PC-3 (cell line): Measurements from ENCODE around the gene SH2D2A. TPM values are rescaled to one million over a fixed set of nuclear protein-coding genes. Genes with fewer than 3 reads are reported as not detected.

Experiments
- ATAC-seq: fragments of 200-7000 bp; cut with Tn5 transposase; 2 replicates; pipeline ENCODE4 v1.9.1; 2020; ENCODE audit warnings: mild to moderate bottlenecking, moderate library complexity
- BruUV-seq: library from RNA; stranded (reverse); fragments of 400-500 nt; replicated peaks from 2 replicates; lab custom pipeline; 2021; lab: Mats Ljungman, UMichigan
- CTCF ChIA-PET: fragments of 300-600 bp; sonication (Branson Sonifier 250); formaldehyde crosslinking; loops from one replicate; lab custom pipeline; 2022; ENCODE audit warnings: antibody characterized with exemption; lab: Charles Lee
- POLR2A ChIA-PET: fragments of 300-600 bp; sonication (Branson Sonifier 250); formaldehyde crosslinking; loops from one replicate; lab custom pipeline; 2022; ENCODE audit warnings: antibody characterized with exemption; ENCODE audit not compliant: unreplicated experiment; lab: Charles Lee
- DNase-seq: peaks from one replicate; pipeline ENCODE4 v3.0.0-alpha.2; 2015
- H2AFZ ChIP-seq: fragments of 300-600 bp; sonication (generic); 2 replicates; pipeline ENCODE4 v1.6.0; 2016; ENCODE audit warnings: antibody characterized with exemption, low read length
- H3F3A ChIP-seq: fragments of 300-600 bp; sonication (generic); one replicate; pipeline ENCODE4 v1.6.0; 2017; ENCODE audit warnings: antibody characterized with exemption, low read length, control low read depth, mild to moderate bottlenecking; ENCODE audit not compliant: unreplicated experiment
- H3K27ac ChIP-seq: fragments of 300-600 bp; sonication (generic); 2 replicates; pipeline ENCODE4 v1.5.1; 2016; ENCODE audit warnings: mild to moderate bottlenecking, low read length
- H3K27me3 ChIP-seq: fragments of 300-600 bp; sonication (generic); 2 replicates; pipeline ENCODE4 v1.6.1; 2016; ENCODE audit warnings: low read length, mixed read lengths
- H3K36me3 ChIP-seq: fragments of 300-600 bp; sonication (generic); 2 replicates; pipeline ENCODE4 v1.6.1; 2016; ENCODE audit warnings: low read depth, mixed run types, low read length, mixed read lengths
- H3K4me1 ChIP-seq: fragments of 300-600 bp; sonication (generic); 2 replicates; pipeline ENCODE4 v1.5.1; 2016; ENCODE audit warnings: low read length; ENCODE audit not compliant: insufficient read depth
- H3K4me2 ChIP-seq: fragments of 300-600 bp; sonication (generic); 2 replicates; pipeline ENCODE4 v1.6.0; 2016; ENCODE audit warnings: low read length
- H3K4me3 ChIP-seq: fragments of 300-600 bp; sonication (generic); 2 replicates; pipeline ENCODE4 v1.5.1; 2016; ENCODE audit warnings: mild to moderate bottlenecking, low read length, mixed read lengths
- H3K79me2 ChIP-seq: fragments of 300-600 bp; sonication (generic); 2 replicates; pipeline ENCODE4 v1.6.1; 2017; ENCODE audit warnings: low read length, mixed read lengths
- H3K9ac ChIP-seq: fragments of 300-600 bp; sonication (generic); 2 replicates; pipeline ENCODE4 v1.6.0; 2016; ENCODE audit warnings: mild to moderate bottlenecking, low read length
- H3K9me2 ChIP-seq: fragments of 300-600 bp; sonication (generic); replicated peaks from 2 replicates; pipeline ENCODE4 v1.6.1; 2016; ENCODE audit warnings: mixed run types, low read length, mixed read lengths
- H3K9me3 ChIP-seq: fragments of 300-600 bp; sonication (generic); 2 replicates; pipeline ENCODE4 v1.6.1; 2016; ENCODE audit warnings: low read length, mixed read lengths
- H4K20me1 ChIP-seq: fragments of 300-600 bp; sonication (generic); 2 replicates; pipeline ENCODE4 v1.6.1; 2016; ENCODE audit warnings: low read length, mixed read lengths
- CTCF ChIP-seq: fragments of 300-600 bp; sonication (generic); conservative IDR thresholded peaks from 2 replicates; pipeline ENCODE4 v1.5.1; 2017; ENCODE audit warnings: antibody characterized with exemption, low read depth, mild to moderate bottlenecking, low read length
- EZH2 ChIP-seq: fragments of 300-600 bp; sonication (generic); IDR thresholded peaks from one replicate; pipeline ENCODE4 v1.6.1; 2017; ENCODE audit warnings: antibody characterized with exemption, mild to moderate bottlenecking, low read length; ENCODE audit not compliant: unreplicated experiment
- EZH2phosphoT487 ChIP-seq: fragments of 300-600 bp; sonication (generic); IDR thresholded peaks from 2 replicates; pipeline ENCODE4 v1.6.1; 2018; ENCODE audit warnings: mild to moderate bottlenecking, antibody characterized with exemption, low read length, borderline replicate concordance
- intact Hi-C: fragments of 100-400 bp; cut with micrococcal nuclease; formaldehyde crosslinking; loops from 2 replicates; pipeline ENCODE4 v1.9.0; 2023
- total RNA-seq: library from RNA; depleted of rRNA; stranded (reverse); fragments of >200 nt; gene quantifications from 2 replicates; pipeline ENCODE4 v1.2.3, GENCODE V29; 2014

Gene SH2D2A
- total RNA-seq, 1 experiment from 2014 or later, result 6.9 TPM

GRCh38 chr1:156860113-156860627 is 43.5 kb upstream of the SH2D2A start:
- peak overlapping the region; percentile 78 for H2AFZ ChIP-seq
- H3K9me3 ChIP-seq, result no peaks in the 10 kb centered on the region
- POLR2A ChIA-PET, result interaction anchor here (0.6 kb wide), 1 partner anchor 38 kb away, joined by 7 read pairs; no protein-coding TSS in a partner anchor
- no peaks in the 10 kb centered on the region for H3K36me3 ChIP-seq
- peaks cover 22% of the 10 kb centered on the region for H3K4me1 ChIP-seq
- H3K27me3 ChIP-seq, result peaks cover 45% of the 10 kb centered on the region
- peak overlapping the region; percentile 63 for H3K4me3 ChIP-seq
- no peaks in the 10 kb centered on the region for H3F3A ChIP-seq
- no peak overlapping the region for H3K9ac ChIP-seq
- H4K20me1 ChIP-seq, result no peaks in the 10 kb centered on the region
- H3K4me2 ChIP-seq, result peak overlapping the region; percentile 92
- CTCF ChIA-PET, result interaction anchor here (0.5 to 1.5 kb wide), 11 partner anchors 21 to 171 kb away, joined by 3 to 26 read pairs (median 6); partner anchors contain the start of gene METTL25B
- no peaks in the 10 kb centered on the region for H3K9me2 ChIP-seq
- BruUV-seq, result no TSS peak
- TF ChIP-seq CTCF (peak; percentile 96), EZH2 (no peak)
- no peak overlapping the region for H3K27ac ChIP-seq
- DNase-seq (peak; percentile 65), ATAC-seq (peak; percentile 66)
- intact Hi-C loops, result loop anchor here (1.0 kb wide), 2 partner anchors 30 to 63 kb away; no protein-coding TSS in a partner anchor
- H3K79me2 ChIP-seq, result no peaks in the 10 kb centered on the region

- ATAC-seq (peak; percentile 60), DNase-seq (peak; percentile 35)
- Histone ChIP-seq H3K9me3 (no peaks in the 10 kb centered on the region), H3K9me2 (no peaks in the 10 kb centered on the region), H4K20me1 (no peaks in the 10 kb centered on the region), H3K4me3 (peak overlapping the region; percentile 63), H2AFZ (peak overlapping the region; percentile 78), H3K27ac (no peak overlapping the region), H3K79me2 (no peaks in the 10 kb centered on the region), H3K36me3 (no peaks in the 10 kb centered on the region), H3K27me3 (peaks cover 45% of the 10 kb centered on the region), H3K9ac (no peak overlapping the region), H3F3A (no peaks in the 10 kb centered on the region), H3K4me1 (peaks cover 22% of the 10 kb centered on the region), H3K4me2 (peak overlapping the region; percentile 92)
- ChIA-PET CTCF (interaction anchor here (0.6 to 1.5 kb wide), 15 partner anchors 20 to 515 kb away, joined by 3 to 26 read pairs (median 4); partner anchors contain the start of genes METTL25B and PRCC), POLR2A (interaction anchor here (0.5 to 0.6 kb wide), 2 partner anchors 31 to 37 kb away, joined by 4 to 7 read pairs; no protein-coding TSS in a partner anchor)
- TF ChIP-seq EZH2 (no peak), EZH2phosphoT487 (no peak), CTCF (no peak)
- BruUV-seq, result no TSS peak
- intact Hi-C loops, result loop anchor here (1.0 kb wide), 3 partner anchors 31 to 133 kb away; no protein-coding TSS in a partner anchor
Measured at GRCh38 chr1:156859523-156860112, 43.0 kb upstream of the SH2D2A start.
